ENCODE data around the gene INMT. TPM values are rescaled to one million over a fixed set of nuclear protein-coding genes. Genes with fewer than 3 reads are reported as not detected.

The INMT gene
- 100 to 1,000 TPM; 123 to 164 TPM for total RNA-seq
- polyA plus RNA-seq (ENCODE audit: insufficient read length in 6 of 6) = 10 to 100 TPM in 5 of 6 donors, 1 to 10 TPM in 1; 8.9 to 33.8 (median 19.1) TPM
- long read RNA-seq, donor 1, transcript INMT-201 (3 exons, 2,559 nt) = major isoform, 17 of 17 reads
- long read RNA-seq, donor 1, partial matches to known transcripts = 0 of 17 reads
- long read RNA-seq, donor 1, other reads (novel, unspliced or antisense) = 0 of 17 reads
- long read RNA-seq, donor 2, partial matches to known transcripts = 0 of 3 reads
- long read RNA-seq, donor 2, other reads (novel, unspliced or antisense) = 0 of 3 reads
- long read RNA-seq, donor 3, partial matches to known transcripts = 0 of 1 reads
- long read RNA-seq, donor 3, other reads (novel, unspliced or antisense) = 0 of 1 reads
- long read RNA-seq, donor 4, transcript INMT-201 (3 exons, 2,559 nt) = major isoform, 48 of 50 reads
- long read RNA-seq, donor 4, partial matches to known transcripts = 0 of 50 reads
- long read RNA-seq, donor 4, other reads (novel, unspliced or antisense) = 2 of 50 reads
- long read RNA-seq, donor 5, transcript INMT-201 (3 exons, 2,559 nt) = major isoform, 9 of 10 reads
- long read RNA-seq, donor 5, partial matches to known transcripts = 0 of 10 reads
- long read RNA-seq, donor 5, other reads (novel, unspliced or antisense) = 0 of 10 reads
- long read RNA-seq, donor 6 = 0 reads
- long read RNA-seq, donor 7, partial matches to known transcripts = 0 of 1 reads
- long read RNA-seq, donor 7, other reads (novel, unspliced or antisense) = 0 of 1 reads
- long read RNA-seq, donor 8, transcript INMT-201 (3 exons, 2,559 nt) = major isoform, 7 of 7 reads
- long read RNA-seq, donor 8, partial matches to known transcripts = 0 of 7 reads
- long read RNA-seq, donor 8, other reads (novel, unspliced or antisense) = 0 of 7 reads
- long read RNA-seq, donor 9 = 0 reads
- long read RNA-seq, donor 10, transcript INMT-201 (3 exons, 2,559 nt) = major isoform, 47 of 56 reads
- long read RNA-seq, donor 10, partial matches to known transcripts = 5 of 56 reads
- long read RNA-seq, donor 10, other reads (novel, unspliced or antisense) = 3 of 56 reads
- long read RNA-seq, donor 11 = 0 reads
- long read RNA-seq, donor 12, transcript INMT-201 (3 exons, 2,559 nt) = major isoform, 7 of 7 reads
- long read RNA-seq, donor 12, partial matches to known transcripts = 0 of 7 reads
- long read RNA-seq, donor 12, other reads (novel, unspliced or antisense) = 0 of 7 reads

DNA sequence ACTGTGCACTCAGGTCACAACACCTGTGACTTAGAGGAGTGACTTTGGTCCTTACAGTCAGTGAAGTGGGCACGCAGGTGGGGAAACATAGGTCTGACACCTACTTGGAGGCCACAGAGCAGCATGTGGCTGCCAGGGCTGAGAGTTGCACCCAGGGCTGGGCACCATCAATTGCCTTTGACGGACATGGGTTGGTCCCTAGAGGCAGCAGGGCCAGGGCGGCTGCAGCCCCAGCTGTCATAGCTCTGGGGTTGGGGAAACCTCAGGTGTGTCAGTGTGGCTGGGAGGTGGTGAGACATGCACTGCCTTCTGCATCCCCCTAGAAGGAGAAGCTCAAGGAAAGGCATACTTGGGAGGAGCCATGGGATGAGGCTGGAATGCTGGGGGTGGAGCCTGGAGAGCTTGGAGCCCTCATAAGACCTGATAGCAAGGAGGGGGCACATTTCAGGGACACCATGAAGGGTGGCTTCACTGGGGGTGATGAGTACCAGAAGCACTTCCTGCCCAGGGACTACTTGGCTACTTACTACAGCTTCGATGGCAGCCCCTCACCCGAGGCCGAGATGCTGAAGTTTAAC, at the start of gene INMT:
Gene INMT (plus strand): TSS at position 440 of the 578 bp plus-strand sequence. CDS start 16 bp downstream, at position 456.
- ATAC-seq = peak; percentile 37

DNA sequence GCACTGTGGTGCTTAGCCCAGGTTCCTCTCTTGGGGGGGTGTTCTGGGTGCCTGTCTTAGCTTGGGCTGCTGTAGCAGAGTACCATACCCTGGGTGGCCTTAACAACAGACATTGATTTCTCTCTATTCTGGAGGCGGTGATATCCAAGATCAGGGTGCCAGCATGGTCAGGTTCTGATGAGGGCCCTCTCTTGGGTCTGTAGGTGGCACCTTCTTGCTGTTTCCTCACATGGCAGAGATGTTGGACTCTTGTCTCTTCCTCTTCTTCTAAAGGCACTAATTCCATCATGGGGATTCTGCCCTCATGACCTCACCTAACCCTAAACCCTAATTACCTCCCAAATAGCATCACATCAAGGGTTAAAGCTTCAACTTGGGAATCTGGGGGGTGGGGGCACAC, 49.7 kb upstream of the INMT start:
- Histone ChIP-seq H3K9me3 (no peaks in the 10 kb centered on the region), H3K4me1 (no peaks in the 10 kb centered on the region), H3K27ac (no peak overlapping the region), H3K36me3 (no peaks in the 10 kb centered on the region), H3K4me3 (no peak overlapping the region), H3K27me3 (no peaks in the 10 kb centered on the region)
- no peak for ATAC-seq
- DNase-seq = no peak
- TF ChIP-seq, protein P1, sequence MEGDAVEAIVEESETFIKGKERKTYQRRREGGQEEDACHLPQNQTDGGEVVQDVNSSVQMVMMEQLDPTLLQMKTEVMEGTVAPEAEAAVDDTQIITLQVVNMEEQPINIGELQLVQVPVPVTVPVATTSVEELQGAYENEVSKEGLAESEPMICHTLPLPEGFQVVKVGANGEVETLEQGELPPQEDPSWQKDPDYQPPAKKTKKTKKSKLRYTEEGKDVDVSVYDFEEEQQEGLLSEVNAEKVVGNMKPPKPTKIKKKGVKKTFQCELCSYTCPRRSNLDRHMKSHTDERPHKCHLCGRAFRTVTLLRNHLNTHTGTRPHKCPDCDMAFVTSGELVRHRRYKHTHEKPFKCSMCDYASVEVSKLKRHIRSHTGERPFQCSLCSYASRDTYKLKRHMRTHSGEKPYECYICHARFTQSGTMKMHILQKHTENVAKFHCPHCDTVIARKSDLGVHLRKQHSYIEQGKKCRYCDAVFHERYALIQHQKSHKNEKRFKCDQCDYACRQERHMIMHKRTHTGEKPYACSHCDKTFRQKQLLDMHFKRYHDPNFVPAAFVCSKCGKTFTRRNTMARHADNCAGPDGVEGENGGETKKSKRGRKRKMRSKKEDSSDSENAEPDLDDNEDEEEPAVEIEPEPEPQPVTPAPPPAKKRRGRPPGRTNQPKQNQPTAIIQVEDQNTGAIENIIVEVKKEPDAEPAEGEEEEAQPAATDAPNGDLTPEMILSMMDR (IDR thresholded peaks at IDR 0.05) = no peak
- intact Hi-C loops (cut with DNase I) = no loop called here

More for the DNA sequence above, at the start of gene INMT:
- Histone ChIP-seq H3K4me1 (peaks cover 8 to 24% of the 10 kb centered on the region in 2 donors), H3K27me3 (no peaks in the 10 kb centered on the region), H3K36me3 (no peaks in the 10 kb centered on the region), H3K27ac (peak within 1 kb of the TSS; percentile 75 to 79), H3K9me3 (no peaks in the 10 kb centered on the region), H3K4me3 (peak within 1 kb of the TSS; percentile 29 to 43)
- DNase-seq = no peak
- TF ChIP-seq, protein P1 (IDR thresholded peaks at IDR 0.05) = no peak
- intact Hi-C loops (cut with DNase I) = no loop called here

DNA sequence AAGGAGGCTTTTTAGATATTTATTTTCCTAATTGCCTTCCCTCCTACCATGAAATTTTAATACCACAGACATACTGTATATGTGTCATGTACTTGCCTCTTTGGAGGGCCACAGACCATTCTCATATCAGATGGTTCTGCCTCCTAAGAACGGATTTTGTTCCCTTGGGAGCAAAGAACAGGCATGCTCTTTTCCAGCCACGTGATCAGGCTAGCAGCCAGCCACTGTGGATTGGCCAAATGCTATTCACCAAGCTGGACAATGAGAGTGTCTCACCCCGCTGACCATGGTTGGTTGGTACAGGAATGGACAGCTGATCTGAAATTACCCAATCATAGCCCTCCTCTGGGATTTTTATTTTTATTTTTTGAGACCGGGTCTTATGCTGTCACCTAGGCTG, 48.2 kb upstream of the INMT start:
- Histone ChIP-seq H3K27me3 (no peaks in the 10 kb centered on the region), H3K4me3 (no peak overlapping the region), H3K9me3 (no peaks in the 10 kb centered on the region), H3K27ac (no peak overlapping the region), H3K4me1 (no peaks in the 10 kb centered on the region), H3K36me3 (no peaks in the 10 kb centered on the region)
- DNase-seq (no peak), ATAC-seq (no peak)
- TF ChIP-seq, protein P1 (IDR thresholded peaks at IDR 0.05) = no peak
- intact Hi-C loops (cut with DNase I) = no loop called here

DNA sequence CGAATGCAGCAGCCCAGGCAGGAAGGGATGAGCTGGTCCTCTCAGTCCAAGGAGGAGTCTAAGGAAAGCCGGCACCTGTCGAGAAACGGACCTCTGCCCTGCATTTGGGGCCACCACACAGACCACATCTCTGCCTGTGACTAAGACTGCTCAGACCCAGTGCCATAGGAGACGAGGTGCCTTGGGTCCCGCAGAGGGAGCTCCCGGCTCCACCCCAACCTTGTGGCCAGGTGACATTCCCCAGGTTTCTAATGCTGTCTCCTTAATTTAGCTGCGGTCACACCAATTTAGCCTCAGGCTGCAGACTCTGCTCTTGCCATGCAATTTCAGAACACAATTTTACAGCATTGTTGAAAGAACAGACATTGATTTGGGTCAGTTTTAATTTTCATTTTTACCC, 46.9 kb upstream of the INMT start:
- no peaks in the 10 kb centered on the region for H3K36me3 ChIP-seq
- ATAC-seq = no peak

More for the DNA sequence above, 46.9 kb upstream of the INMT start:
- intact Hi-C loops (cut with DNase I) = no loop called here
- H3K4me3 ChIP-seq = no peak overlapping the region
- H3K4me1 ChIP-seq = no peaks in the 10 kb centered on the region
- H3K9me3 ChIP-seq = no peaks in the 10 kb centered on the region
- H3K27me3 ChIP-seq = no peaks in the 10 kb centered on the region
- DNase-seq = no peak
- TF ChIP-seq, protein P1 (IDR thresholded peaks at IDR 0.05) = no peak
- H3K27ac ChIP-seq = no peak overlapping the region

Data from left lung (tissue), 14 donors.